K562 (cell line): Measurements from ENCODE around the gene PTPRR. TPM values are rescaled to one million over a fixed set of nuclear protein-coding genes. Genes with fewer than 3 reads are reported as not detected.

ENCODE experiments used
- ATAC-seq: fragments of 200-7000 bp; cut with Tn5 transposase; 3 replicates; pipeline ENCODE4 v1.9.1; 2020; ENCODE audit warnings: moderate library complexity
- BruUV-seq: library from RNA; stranded (reverse); fragments of 400-500 nt; replicated peaks from 2 replicates; lab custom pipeline; 2021; lab: Mats Ljungman, UMichigan
- CTCF ChIA-PET: fragments of 300-600 bp; formaldehyde crosslinking; extraction: SDS; loops from one replicate; lab custom pipeline; 2021; ENCODE audit warnings: low intra/inter-chr PET ratio; lab: Yijun Ruan, JAX
- POLR2A ChIA-PET: fragments of 300-600, 350-650 bp; sonication (Branson Sonifier 250); formaldehyde crosslinking; extraction: SDS; loops from one replicate; lab custom pipeline; 2021; ENCODE audit warnings: antibody characterized with exemption, inconsistent platforms; lab: Yijun Ruan, JAX
- DNase-seq, 4 experiments: peaks; one replicate each; pipeline versions ENCODE4 v3.0.0 to v3.0.0-alpha.2; 2011 to 2018; ENCODE audit warnings: low spot score in 3 of 4, mixed read lengths in 3 of 4; ENCODE audit errors: extremely low read depth in 1 of 4
- FAIRE-seq: peaks from 2 replicates; lab custom pipeline; 2011; peaks lifted over from hg19 to GRCh38; lab: Jason Lieb, UNC
- H2AFZ ChIP-seq: 2 replicates; pipeline ENCODE4 v1.6.0; 2011; ENCODE audit warnings: low read depth, low read length, control low read depth, inconsistent platforms
- H3K27ac ChIP-seq: fragments of 200-600 bp; 3 replicates; pipeline ENCODE4 v1.8.0; 2011; ENCODE audit warnings: low read depth, mild to moderate bottlenecking, control low read depth, inconsistent platforms, low read length, moderate library complexity, mixed read lengths; ENCODE audit errors: extremely low read depth
- H3K27me3 ChIP-seq, 2 experiments: fragments of 300-600 bp in 1 of 2; 2 replicates in 1 of 2; 3 replicates in 1 of 2; pipeline versions ENCODE4 v1.6.0 to v1.8.0; 2011; ENCODE audit warnings: inconsistent platforms in 2 of 2, low read length in 2 of 2, mild to moderate bottlenecking in 1 of 2, mixed read lengths in 1 of 2, moderate library complexity in 1 of 2; ENCODE audit not compliant: control insufficient read depth in 2 of 2, insufficient read depth in 2 of 2
- H3K36me3 ChIP-seq: fragments of 300-600 bp; 3 replicates; pipeline ENCODE4 v1.8.0; 2011; ENCODE audit warnings: mild to moderate bottlenecking, low read length, inconsistent platforms; ENCODE audit not compliant: control insufficient read depth, insufficient read depth
- H3K4me1 ChIP-seq, 2 experiments: fragments of 200-600 bp in 1 of 2; replicated peaks in 1 of 2; 2 replicates in 1 of 2; 3 replicates in 1 of 2; pipeline versions ENCODE4 v1.5.1 to v1.8.0; 2011; ENCODE audit warnings: inconsistent platforms in 2 of 2, low read length in 2 of 2, mild to moderate bottlenecking in 1 of 2, mixed read lengths in 1 of 2, moderate library complexity in 1 of 2; ENCODE audit not compliant: control insufficient read depth in 2 of 2, insufficient read depth in 2 of 2
- H3K4me2 ChIP-seq: 2 replicates; pipeline ENCODE4 v1.6.1; 2011; ENCODE audit warnings: low read length, control low read depth, inconsistent platforms, mixed read lengths; ENCODE audit not compliant: insufficient read depth
- H3K4me3 ChIP-seq: fragments of 200-600 bp; sonication (generic), shearing (Covaris generic); 2 replicates; pipeline ENCODE4 v1.5.1; 2016; ENCODE audit warnings: control low read depth, inconsistent platforms
- H3K79me2 ChIP-seq: fragments of 200-600 bp; 3 replicates; pipeline ENCODE4 v1.8.0; 2011; ENCODE audit warnings: low read length, inconsistent platforms; ENCODE audit not compliant: control insufficient read depth, insufficient read depth
- H3K9ac ChIP-seq, 2 experiments: 2 replicates each; pipeline versions ENCODE4 v1.6.0 to v1.6.1; 2011; ENCODE audit warnings: low read depth in 2 of 2, low read length in 2 of 2, control low read depth in 1 of 2, inconsistent platforms in 1 of 2, mild to moderate bottlenecking in 1 of 2, mixed read lengths in 1 of 2; ENCODE audit not compliant: insufficient read depth in 1 of 2
- H3K9me1 ChIP-seq: one replicate; pipeline ENCODE4 v1.6.0; 2011; ENCODE audit warnings: inconsistent platforms, mild to moderate bottlenecking, low read length, moderate library complexity; ENCODE audit not compliant: control insufficient read depth, insufficient read depth
- H3K9me3 ChIP-seq: replicated peaks from 2 replicates; pipeline ENCODE4 v1.5.1; 2011; ENCODE audit warnings: low read depth, low read length, inconsistent platforms; ENCODE audit not compliant: control insufficient read depth, insufficient read depth
- H4K20me1 ChIP-seq: replicated peaks from 2 replicates; pipeline ENCODE4 v1.6.1; 2011; ENCODE audit warnings: low read length, inconsistent platforms, mixed read lengths; ENCODE audit not compliant: control insufficient read depth, insufficient read depth
- CCNT2 ChIP-seq: IDR thresholded peaks from 2 replicates; pipeline ENCODE4 v1.6.1; 2011; ENCODE audit warnings: borderline replicate concordance, low read depth, mild to moderate bottlenecking, moderate library complexity, mixed read lengths, low read length; ENCODE audit not compliant: insufficient read length; ENCODE audit errors: extremely low read depth
- CEBPB ChIP-seq: fragments of 450-650 bp; IDR thresholded peaks from 2 replicates; pipeline ENCODE4 v1.6.1; 2016; ENCODE audit warnings: missing genetic modification characterization, missing compliant biosample characterization
- CEBPG ChIP-seq, 3 experiments: fragments of 200-800 bp in 1 of 3; sonication (Bioruptor generic) in 1 of 3; sonication (generic) in 1 of 3; formaldehyde crosslinking in 1 of 3; IDR thresholded peaks in 2 of 3; conservative IDR thresholded peaks in 1 of 3; 2 replicates each; pipeline versions ENCODE4 v1.6.1 to v1.8.0; 2016 to 2022; ENCODE audit warnings: missing compliant biosample characterization in 2 of 3, missing genetic modification characterization in 2 of 3, mild to moderate bottlenecking in 1 of 3, missing genetic modification reagents in 1 of 3
- ELK3 ChIP-seq: fragments of 450-650 bp; formaldehyde crosslinking; IDR thresholded peaks from 2 replicates; pipeline ENCODE4 v1.4.0; 2020; ENCODE audit warnings: mild to moderate bottlenecking
- HNRNPL ChIP-seq: fragments of 200-400 bp; formaldehyde crosslinking; IDR thresholded peaks from 2 replicates; pipeline ENCODE4 v1.6.1; 2017; ENCODE audit warnings: low read depth, mild to moderate bottlenecking, low read length
- ZNF24 ChIP-seq: fragments of 450-650 bp; IDR thresholded peaks from 2 replicates; pipeline ENCODE4 v1.6.1; 2016
- ZNF431 ChIP-seq: sonication (generic); formaldehyde crosslinking; IDR thresholded peaks from 2 replicates; pipeline ENCODE4 v1.8.0; 2022; ENCODE audit warnings: mild to moderate bottlenecking, missing genetic modification reagents
- WGBS: fragments of 100-300 bp; shearing (Covaris generic); methylation state at CpG from one replicate; pipeline ENCODE4 v1.1.6; 2016; ENCODE audit warnings: low coverage, mixed read lengths; ENCODE audit not compliant: insufficient coverage; ENCODE audit errors: missing lambda C conversion rate; 5-methylcytosine and 5-hydroxymethylcytosine counted together
- in situ Hi-C: fragments of 300-500 bp; cut with MboI; formaldehyde crosslinking; loops from 4 replicates; pipeline ENCODE4 v1.15.0; 2018; ENCODE audit warnings: inconsistent platforms, mixed read lengths
- intact Hi-C: fragments of 100-400 bp; cut with micrococcal nuclease; formaldehyde crosslinking; loops from 2 replicates; pipeline ENCODE4 v1.14.2; 2022
- polyA plus RNA-seq, 8 experiments: library from polyadenylated mRNA; depleted of rRNA in 4 of 8; stranded (reverse) in 5 of 8; unstranded in 3 of 8; fragments of >200 nt; fragmentation: Nextera tagmentation in 2 of 8; fragmentation: Illumina TruSeq in 1 of 8; extraction: Ambion mirVana in 2 of 8; extraction: Trizol in 1 of 8; gene quantifications; 2 replicates each; pipeline versions ENCODE4 v1.2.1 to v1.2.3, GENCODE V29; 2011 to 2014; ENCODE audit warnings: inconsistent platforms in 1 of 8, missing spikeins in 1 of 8
- total RNA-seq, 7 experiments: library from RNA; depleted of rRNA in 6 of 7; stranded (reverse); fragments of >200 nt in 6 of 7; fragmentation: Illumina TruSeq in 2 of 7; extraction: Trizol in 2 of 7; gene quantifications; 2 replicates each; pipeline versions ENCODE4 v1.2.1 to v1.2.3, GENCODE V29; 2011 to 2021; ENCODE audit warnings: low replicate concordance in 1 of 7

Gene PTPRR
- total and polyA plus RNA-seq, 9 of the 15 experiments (the other 6 are each of a cell fraction or from before 2014, with no cell fraction given), result 6.6 to 41.7 (median 12.3) TPM

DNA sequence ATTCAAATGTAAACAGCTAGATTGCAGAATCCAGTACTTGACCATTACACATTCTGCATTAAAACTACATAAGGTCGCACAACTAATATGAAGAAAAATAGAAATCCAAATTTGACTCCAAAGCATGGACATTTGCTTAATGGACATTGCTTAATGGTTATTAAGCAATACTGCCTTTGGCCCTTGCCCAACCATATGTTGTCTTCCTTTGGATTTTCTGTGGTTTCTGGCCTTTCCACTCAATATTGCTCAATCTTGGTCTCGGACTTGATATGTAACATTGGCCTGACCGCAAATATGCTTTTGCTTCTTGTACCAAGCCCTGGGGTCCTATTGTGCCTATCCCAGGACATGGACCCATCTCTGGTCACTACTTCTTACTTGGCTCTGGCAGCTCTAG lies 67.2 kb downstream of the PTPRR start:
- DNase-seq (no peak), FAIRE-seq (no peak)
- Histone ChIP-seq H3K4me3 (no peak overlapping the region), H3K4me1 (no peaks in the 10 kb centered on the region), H3K4me2 (no peak overlapping the region), H3K9ac (no peak overlapping the region), H3K9me1 (no peaks in the 10 kb centered on the region), H4K20me1 (no peaks in the 10 kb centered on the region)
- no TSS peak for BruUV-seq
- in situ Hi-C loops, result no loop called here
- intact Hi-C loops, result no loop called here
- POLR2A ChIA-PET, result no interaction called here
- TF ChIP-seq ZNF24 (no peak), CCNT2 (no peak), ZNF431 (CRISPR knock-in tag) (no peak), CEBPB (tag) (peak; percentile 88), CEBPG (CRISPR knock-in tag; IDR thresholded peaks at IDR 0.05) (no peak), CEBPG (tag; conservative IDR thresholded peaks at IDR 0.05 in 1 of 2, IDR thresholded peaks at IDR 0.05 in 1 of 2) (peak; percentile 87 to 94), ELK3 (no peak), HNRNPL (no peak)
- TF ChIP-seq, all 486 proteins: peak for 2
- Histone ChIP-seq H3K27me3 (peaks cover 0 to 3% of the 10 kb centered on the region in 2 experiments; a peak in 1 of 5 replicates), H3K27ac (no peak overlapping the region), H3K36me3 (no peaks in the 10 kb centered on the region), H3K79me2 (no peaks in the 10 kb centered on the region), H2AFZ (no peak overlapping the region), H3K9me3 (no peaks in the 10 kb centered on the region)
- ATAC-seq, result no peak
- WGBS, result 2% methylated on average over 3 of the region's 3 CpGs
- CTCF ChIA-PET, result no interaction called here
